ENCODE results near the gene ASPG.

ASPG gene

DNA sequence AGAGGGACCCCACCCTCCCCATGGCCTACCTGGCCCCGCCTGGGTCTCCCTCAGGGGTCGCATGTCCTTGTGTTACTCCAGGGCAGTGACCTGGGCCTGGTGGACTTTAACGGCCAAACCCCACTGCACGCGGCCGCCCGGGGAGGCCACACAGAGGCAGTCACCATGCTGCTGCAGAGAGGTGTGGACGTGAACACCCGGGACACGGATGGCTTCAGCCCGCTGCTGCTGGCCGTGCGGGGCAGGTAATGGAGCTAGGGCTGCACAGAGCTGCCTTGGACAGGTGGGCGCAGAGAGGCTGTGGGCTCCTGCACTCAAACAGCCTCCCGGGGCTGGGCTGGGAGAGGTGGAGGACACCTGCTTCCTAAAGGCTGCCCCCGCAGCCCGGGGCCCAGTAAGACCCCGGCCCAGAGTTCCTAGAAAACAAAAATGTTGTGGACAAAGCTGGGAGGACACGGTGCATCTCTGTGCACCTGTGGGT is 21.6 kb downstream of the ASPG start:
- no peak for DNase-seq

GRCh38 chr14:104107611-104108569 is 22.4 kb downstream of the ASPG start:
- DNase-seq: peak in 1 of 2 donors; percentile 27

GRCh38 chr14:104108570-104109541 is 23.4 kb downstream of the ASPG start:
- no peak for DNase-seq

DNA sequence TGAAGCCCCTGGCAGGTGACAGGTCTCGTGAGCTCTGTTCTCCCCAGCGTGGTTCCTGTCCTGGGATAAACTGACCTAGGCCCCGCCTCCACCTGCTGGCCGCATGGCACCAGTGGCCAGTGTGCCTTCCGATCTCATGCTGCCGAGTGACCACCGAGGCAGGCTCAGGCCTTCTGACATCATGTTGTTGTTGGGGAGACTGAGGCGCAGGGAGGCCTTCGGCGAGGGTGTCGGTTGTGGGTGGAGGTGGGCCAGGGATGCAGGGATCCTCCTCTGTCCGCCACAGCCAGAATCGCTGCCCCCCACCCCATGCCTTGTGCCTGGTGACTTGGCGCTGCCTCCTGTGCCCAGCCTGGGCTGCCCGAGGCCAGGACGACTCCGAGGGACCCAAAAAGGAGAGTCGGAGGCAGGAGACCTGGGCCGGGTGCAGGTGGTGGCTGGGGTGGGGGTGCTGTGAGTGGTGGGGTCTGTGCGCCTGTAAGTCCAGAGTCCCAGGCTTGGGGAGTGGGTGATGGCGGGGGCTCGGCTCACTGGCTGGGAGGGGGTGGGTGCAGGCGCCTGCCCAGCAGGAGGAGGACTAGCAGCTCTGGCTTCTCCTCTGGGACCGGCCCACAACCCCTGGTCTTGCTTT is 24.3 kb downstream of the ASPG start:
- DNase-seq: no peak

DNA sequence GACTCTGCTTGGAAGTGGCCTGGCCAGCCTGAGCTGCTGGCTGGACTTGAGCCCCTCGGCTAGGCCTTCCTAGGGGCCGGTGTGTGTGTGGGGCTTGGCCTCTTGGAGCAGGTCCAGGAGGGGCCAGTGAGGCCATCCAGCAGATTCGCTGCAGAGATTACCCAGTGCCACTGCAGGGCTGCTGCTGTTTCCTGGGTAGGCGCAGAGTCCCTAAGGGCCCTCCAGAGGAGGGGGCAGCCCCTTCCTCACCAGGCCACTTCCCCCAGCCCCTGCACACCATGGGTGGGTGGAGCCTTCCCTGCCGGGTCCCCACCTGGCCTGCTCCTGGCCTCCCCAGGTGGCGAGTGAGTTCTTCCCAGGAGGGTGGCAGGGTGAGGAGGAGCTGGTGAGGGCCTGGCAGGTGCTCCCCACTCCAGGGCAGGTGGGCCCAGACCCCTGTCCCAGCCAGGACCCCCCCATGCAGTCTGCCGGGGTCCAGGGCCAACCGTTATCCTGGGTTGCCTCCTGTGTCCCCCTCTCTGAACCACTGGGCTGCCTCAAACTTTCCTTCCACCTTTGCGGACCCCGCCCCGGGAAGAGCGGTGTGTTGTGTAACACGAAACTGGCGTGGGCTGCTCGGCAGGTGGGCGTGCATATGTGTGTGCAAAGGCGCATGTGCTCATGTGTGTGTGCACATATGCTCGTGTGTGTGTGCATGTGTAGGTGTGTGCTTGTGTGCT is 25.1 kb downstream of the ASPG start:
- DNase-seq: no peak

GRCh38 chr14:104111301-104112112 is 26.0 kb downstream of the ASPG start:
- DNase-seq: no peak

DNA sequence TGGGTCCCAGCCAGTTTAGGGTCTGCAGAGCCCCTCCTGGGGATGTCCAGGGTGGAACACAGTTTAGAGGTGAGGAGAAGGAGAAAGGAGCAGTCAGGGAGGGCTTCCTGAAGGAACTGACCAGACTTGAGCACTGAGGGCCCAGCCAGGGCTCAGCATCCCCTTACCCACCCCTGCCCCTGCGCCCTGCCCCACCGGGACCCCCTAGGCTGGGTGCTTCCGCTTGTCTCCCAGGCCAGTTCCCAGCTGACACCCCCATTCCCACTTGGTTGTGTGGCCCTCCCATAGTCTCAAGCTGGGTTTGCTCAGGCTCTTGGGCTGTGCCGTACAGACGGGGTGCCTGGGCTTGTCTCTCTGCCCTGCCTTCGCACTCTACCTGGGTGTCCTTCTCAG is 26.6 kb downstream of the ASPG start:
- no peak for DNase-seq

GRCh38 chr14:104112609-104113571 is 27.4 kb downstream of the ASPG start:
- no peak for DNase-seq

- DNase-seq: no peak
These were observed 28.3 kb downstream of the ASPG start for GRCh38 chr14:104113631-104114420.

GRCh38 chr14:104114421-104115130 is 29.1 kb downstream of the ASPG start:
- DNase-seq: no peak

- no peak for DNase-seq
These were observed 29.7 kb downstream of the ASPG start for GRCh38 chr14:104115131-104115600.

DNA sequence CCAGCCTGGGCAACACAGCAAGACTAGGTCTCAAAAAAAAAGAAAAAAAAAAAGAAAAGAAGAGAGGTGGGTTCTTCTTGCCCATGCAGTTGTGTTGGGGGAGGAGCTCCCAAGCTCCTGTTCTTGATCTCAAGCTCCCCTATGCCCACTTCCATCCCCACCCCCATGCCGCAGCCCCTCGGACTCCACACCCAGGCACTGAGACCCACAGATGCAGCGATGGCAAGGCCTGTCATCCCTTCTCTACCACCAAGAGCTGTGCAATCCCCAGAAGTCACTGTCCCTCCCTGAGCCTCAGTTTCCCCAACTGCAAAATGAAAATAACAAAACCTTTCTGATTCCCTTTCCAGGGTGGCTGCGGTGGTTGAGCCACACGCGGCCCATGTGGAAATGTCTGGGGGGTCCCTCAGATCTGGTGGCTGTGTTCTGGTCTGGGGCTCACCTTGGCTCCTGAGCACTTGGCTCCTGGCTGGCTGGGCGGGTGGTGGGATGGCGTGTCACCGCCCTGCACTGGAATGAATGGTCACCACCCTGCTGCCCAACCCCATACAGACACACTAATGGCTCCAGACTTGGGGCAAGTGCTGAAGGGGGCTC is 30.3 kb downstream of the ASPG start:
- DNase-seq: no peak

- DNase-seq: no peak
These were observed 30.8 kb downstream of the ASPG start for GRCh38 chr14:104116288-104116755.

DNA sequence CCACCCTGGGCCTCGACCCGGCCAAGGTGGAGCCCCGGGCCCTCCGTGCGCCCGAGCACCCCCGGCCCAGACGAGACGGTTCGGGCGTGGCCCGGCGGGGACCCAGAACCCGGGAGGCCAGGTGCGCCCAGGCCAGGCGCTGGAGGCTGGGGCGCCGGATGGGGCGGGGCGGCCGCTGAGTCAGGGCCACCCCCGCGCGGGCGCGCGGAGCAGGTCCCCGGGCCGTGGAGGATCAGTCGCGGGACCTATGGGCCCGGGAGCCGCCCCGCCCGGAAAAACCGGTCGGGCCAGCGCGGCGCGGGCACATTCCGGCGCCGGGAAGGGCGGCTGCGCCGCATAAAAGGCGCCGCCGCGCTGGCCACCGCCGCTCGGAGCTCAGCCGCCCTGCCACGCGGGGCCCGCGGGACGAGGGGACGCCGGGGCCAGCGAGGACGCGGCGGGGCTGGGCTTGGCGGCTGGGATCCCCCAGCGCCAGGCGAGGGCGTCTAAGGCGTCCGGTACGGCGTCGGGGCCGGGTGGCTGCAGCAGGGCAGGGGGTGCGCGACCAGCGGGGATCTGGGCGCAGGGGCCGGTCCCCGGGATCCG is 31.3 kb downstream of the ASPG start:
- DNase-seq: peak in 1 of 2 donors; percentile 35

- no peak for DNase-seq
These were observed 32.0 kb downstream of the ASPG start for GRCh38 chr14:104117341-104118005.

GRCh38 chr14:104118006-104118844 is 32.7 kb downstream of the ASPG start:
- DNase-seq: no peak

Measured in activated CD4-positive, alpha-beta T cell treated with anti-CD3 and anti-CD28 coated beads for 4 hours (primary cell).